K562 (cell line): ENCODE data around the gene ZBTB32. TPM values are rescaled to one million over a fixed set of nuclear protein-coding genes. Genes with fewer than 3 reads are reported as not detected.
A peak's percentile ranks its signal among the peaks of the same experiment; 100 is the strongest.

Experiments used
- ATAC-seq: fragments of 200-7000 bp; cut with Tn5 transposase; 3 replicates; pipeline ENCODE4 v1.9.1; 2020; ENCODE audit warnings: moderate library complexity
- BruUV-seq: library from RNA; stranded (reverse); fragments of 400-500 nt; replicated peaks from 2 replicates; lab custom pipeline; 2021; lab: Mats Ljungman, UMichigan
- CTCF ChIA-PET: fragments of 300-600 bp; formaldehyde crosslinking; extraction: SDS; loops from one replicate; lab custom pipeline; 2021; ENCODE audit warnings: low intra/inter-chr PET ratio; lab: Yijun Ruan, JAX
- POLR2A ChIA-PET: fragments of 300-600, 350-650 bp; sonication (Branson Sonifier 250); formaldehyde crosslinking; extraction: SDS; loops from one replicate; lab custom pipeline; 2021; ENCODE audit warnings: antibody characterized with exemption, inconsistent platforms; lab: Yijun Ruan, JAX
- DNase-seq, 4 experiments: peaks; one replicate each; pipeline versions ENCODE4 v3.0.0 to v3.0.0-alpha.2; 2011 to 2018; ENCODE audit warnings: low spot score in 3 of 4, mixed read lengths in 3 of 4; ENCODE audit errors: extremely low read depth in 1 of 4
- FAIRE-seq: peaks from 2 replicates; lab custom pipeline; 2011; peaks lifted over from hg19 to GRCh38; lab: Jason Lieb, UNC
- H2AFZ ChIP-seq: 2 replicates; pipeline ENCODE4 v1.6.0; 2011; ENCODE audit warnings: low read depth, low read length, control low read depth, inconsistent platforms
- H3K27ac ChIP-seq: fragments of 200-600 bp; 3 replicates; pipeline ENCODE4 v1.8.0; 2011; ENCODE audit warnings: low read depth, mild to moderate bottlenecking, control low read depth, inconsistent platforms, low read length, moderate library complexity, mixed read lengths; ENCODE audit errors: extremely low read depth
- H3K27me3 ChIP-seq, 2 experiments: fragments of 300-600 bp in 1 of 2; 2 replicates in 1 of 2; 3 replicates in 1 of 2; pipeline versions ENCODE4 v1.6.0 to v1.8.0; 2011; ENCODE audit warnings: inconsistent platforms in 2 of 2, low read length in 2 of 2, mild to moderate bottlenecking in 1 of 2, mixed read lengths in 1 of 2, moderate library complexity in 1 of 2; ENCODE audit not compliant: control insufficient read depth in 2 of 2, insufficient read depth in 2 of 2
- H3K36me3 ChIP-seq: fragments of 300-600 bp; 3 replicates; pipeline ENCODE4 v1.8.0; 2011; ENCODE audit warnings: mild to moderate bottlenecking, low read length, inconsistent platforms; ENCODE audit not compliant: control insufficient read depth, insufficient read depth
- H3K4me1 ChIP-seq, 2 experiments: fragments of 200-600 bp in 1 of 2; replicated peaks in 1 of 2; 2 replicates in 1 of 2; 3 replicates in 1 of 2; pipeline versions ENCODE4 v1.5.1 to v1.8.0; 2011; ENCODE audit warnings: inconsistent platforms in 2 of 2, low read length in 2 of 2, mild to moderate bottlenecking in 1 of 2, mixed read lengths in 1 of 2, moderate library complexity in 1 of 2; ENCODE audit not compliant: control insufficient read depth in 2 of 2, insufficient read depth in 2 of 2
- H3K4me2 ChIP-seq: 2 replicates; pipeline ENCODE4 v1.6.1; 2011; ENCODE audit warnings: low read length, control low read depth, inconsistent platforms, mixed read lengths; ENCODE audit not compliant: insufficient read depth
- H3K4me3 ChIP-seq: fragments of 200-600 bp; sonication (generic), shearing (Covaris generic); 2 replicates; pipeline ENCODE4 v1.5.1; 2016; ENCODE audit warnings: control low read depth, inconsistent platforms
- H3K79me2 ChIP-seq: fragments of 200-600 bp; 3 replicates; pipeline ENCODE4 v1.8.0; 2011; ENCODE audit warnings: low read length, inconsistent platforms; ENCODE audit not compliant: control insufficient read depth, insufficient read depth
- H3K9ac ChIP-seq, 2 experiments: 2 replicates each; pipeline versions ENCODE4 v1.6.0 to v1.6.1; 2011; ENCODE audit warnings: low read depth in 2 of 2, low read length in 2 of 2, control low read depth in 1 of 2, inconsistent platforms in 1 of 2, mild to moderate bottlenecking in 1 of 2, mixed read lengths in 1 of 2; ENCODE audit not compliant: insufficient read depth in 1 of 2
- H3K9me1 ChIP-seq: one replicate; pipeline ENCODE4 v1.6.0; 2011; ENCODE audit warnings: inconsistent platforms, mild to moderate bottlenecking, low read length, moderate library complexity; ENCODE audit not compliant: control insufficient read depth, insufficient read depth
- H3K9me3 ChIP-seq: replicated peaks from 2 replicates; pipeline ENCODE4 v1.5.1; 2011; ENCODE audit warnings: low read depth, low read length, inconsistent platforms; ENCODE audit not compliant: control insufficient read depth, insufficient read depth
- H4K20me1 ChIP-seq: replicated peaks from 2 replicates; pipeline ENCODE4 v1.6.1; 2011; ENCODE audit warnings: low read length, inconsistent platforms, mixed read lengths; ENCODE audit not compliant: control insufficient read depth, insufficient read depth
- CHD1 ChIP-seq: fragments of 200-600 bp; sonication (generic); IDR thresholded peaks from one replicate; pipeline ENCODE4 v1.6.1; 2012; ENCODE audit warnings: mild to moderate bottlenecking, moderate library complexity, low read length, inconsistent platforms
- CREB1 ChIP-seq, 2 experiments: sonication (generic) in 1 of 2; formaldehyde crosslinking in 1 of 2; IDR thresholded peaks; 2 replicates each; pipeline versions ENCODE4 v1.6.1 to v1.8.0; 2012 to 2022; ENCODE audit warnings: inconsistent platforms in 1 of 2, mild to moderate bottlenecking in 1 of 2, missing genetic modification reagents in 1 of 2, moderate library complexity in 1 of 2
- HDAC1 ChIP-seq, 2 experiments: fragments of 450-650 bp; IDR thresholded peaks; 2 replicates each; pipeline ENCODE4 v1.6.1; 2016 to 2017; ENCODE audit warnings: inconsistent platforms in 1 of 2, mild to moderate bottlenecking in 1 of 2, moderate library complexity in 1 of 2
- HMBOX1 ChIP-seq: sonication (generic); IDR thresholded peaks from 2 replicates; pipeline ENCODE4 v1.6.1; 2016
- L3MBTL2 ChIP-seq: fragments of 450-650 bp; IDR thresholded peaks from 2 replicates; pipeline ENCODE4 v1.6.1; 2016; ENCODE audit warnings: mild to moderate bottlenecking, moderate library complexity
- MECOM ChIP-seq: fragments of 250-450 bp; sonication (Bioruptor Pico); IDR thresholded peaks from 2 replicates; pipeline ENCODE4 v1.8.0; 2022; ENCODE audit warnings: inconsistent platforms
- MTA2 ChIP-seq: fragments of 450-650 bp; IDR thresholded peaks from 2 replicates; pipeline ENCODE4 v1.6.1; 2016; ENCODE audit warnings: low read depth
- POLR2G ChIP-seq: fragments of 200-400 bp; formaldehyde crosslinking; IDR thresholded peaks from 2 replicates; pipeline ENCODE4 v1.6.1; 2017; ENCODE audit warnings: low read depth, mild to moderate bottlenecking, antibody characterized with exemption, low read length, moderate library complexity
- RAD51 ChIP-seq: fragments of 450-650 bp; IDR thresholded peaks from 2 replicates; pipeline ENCODE4 v1.7.1; 2016; ENCODE audit warnings: low read depth, mild to moderate bottlenecking, borderline replicate concordance
- RBFOX2 ChIP-seq: fragments of 200-400 bp; formaldehyde crosslinking; IDR thresholded peaks from 2 replicates; pipeline ENCODE4 v1.6.1; 2017; ENCODE audit warnings: low read depth, mild to moderate bottlenecking, low read length, moderate library complexity
- RREB1 ChIP-seq: fragments of 250-450 bp; sonication (Bioruptor Pico); IDR thresholded peaks from 2 replicates; pipeline ENCODE4 v1.4.0; 2020
- TAF1 ChIP-seq: IDR thresholded peaks from 2 replicates; pipeline ENCODE4 v1.6.1; 2011; ENCODE audit warnings: mild to moderate bottlenecking, low read length, moderate library complexity; ENCODE audit not compliant: insufficient read depth, control insufficient read depth, severe bottlenecking; ENCODE audit errors: extremely low read depth
- TRIM24 ChIP-seq, 2 experiments: fragments of 450-650 bp; IDR thresholded peaks; 2 replicates each; pipeline ENCODE4 v1.6.1; 2016
- ZEB2 ChIP-seq: fragments of 450-650 bp; IDR thresholded peaks from 2 replicates; pipeline ENCODE4 v1.6.1; 2016
- ZNF217 ChIP-seq: sonication (generic); formaldehyde crosslinking; IDR thresholded peaks from 2 replicates; pipeline ENCODE4 v1.8.0; 2022; ENCODE audit warnings: mild to moderate bottlenecking, missing genetic modification reagents
- ZNF347 ChIP-seq: fragments of 450-650 bp; formaldehyde crosslinking; IDR thresholded peaks from 2 replicates; pipeline ENCODE4 v1.4.0; 2020; ENCODE audit warnings: low read depth, mild to moderate bottlenecking, moderate library complexity
- WGBS: fragments of 100-300 bp; shearing (Covaris generic); methylation state at CpG from one replicate; pipeline ENCODE4 v1.1.6; 2016; ENCODE audit warnings: low coverage, mixed read lengths; ENCODE audit not compliant: insufficient coverage; ENCODE audit errors: missing lambda C conversion rate; 5-methylcytosine and 5-hydroxymethylcytosine counted together
- in situ Hi-C: fragments of 300-500 bp; cut with MboI; formaldehyde crosslinking; loops from 4 replicates; pipeline ENCODE4 v1.15.0; 2018; ENCODE audit warnings: inconsistent platforms, mixed read lengths
- intact Hi-C: fragments of 100-400 bp; cut with micrococcal nuclease; formaldehyde crosslinking; loops from 2 replicates; pipeline ENCODE4 v1.14.2; 2022
- polyA plus RNA-seq, 8 experiments: library from polyadenylated mRNA; depleted of rRNA in 4 of 8; stranded (reverse) in 5 of 8; unstranded in 3 of 8; fragments of >200 nt; fragmentation: Nextera tagmentation in 2 of 8; fragmentation: Illumina TruSeq in 1 of 8; extraction: Ambion mirVana in 2 of 8; extraction: Trizol in 1 of 8; gene quantifications; 2 replicates each; pipeline versions ENCODE4 v1.2.1 to v1.2.3, GENCODE V29; 2011 to 2014; ENCODE audit warnings: inconsistent platforms in 1 of 8, missing spikeins in 1 of 8
- total RNA-seq, 7 experiments: library from RNA; depleted of rRNA in 6 of 7; stranded (reverse); fragments of >200 nt in 6 of 7; fragmentation: Illumina TruSeq in 2 of 7; extraction: Trizol in 2 of 7; gene quantifications; 2 replicates each; pipeline versions ENCODE4 v1.2.1 to v1.2.3, GENCODE V29; 2011 to 2021; ENCODE audit warnings: low replicate concordance in 1 of 7

ZBTB32 gene
- total and polyA plus RNA-seq, 9 of the 15 experiments (the other 6 are each of a cell fraction or from before 2014, with no cell fraction given), result 0.20 TPM; not detected in 8

- WGBS, result 2% methylated on average over 9 of the region's 109 CpGs
- TF ChIP-seq L3MBTL2 (no peak), ZEB2 (no peak), HMBOX1 (no peak), MECOM (CRISPR knock-in tag) (no peak), CHD1 (no peak), TRIM24 (IDR thresholded peaks at IDR 0.05) (no peak), RBFOX2 (peak; percentile 67), CREB1 (IDR thresholded peaks at IDR 0.05) (peak; percentile 90), CREB1 (CRISPR knock-in tag; IDR thresholded peaks at IDR 0.05) (peak; percentile 79), TAF1 (peak; percentile 51), HDAC1 (IDR thresholded peaks at IDR 0.05) (no peak), ZNF217 (CRISPR knock-in tag) (no peak), ZNF347 (CRISPR knock-in tag) (no peak), POLR2G (peak; percentile 50), RREB1 (CRISPR knock-in tag) (no peak), RAD51 (no peak), MTA2 (no peak)
These were observed 13.4 kb downstream of the ZBTB32 start, which contains the start of gene KMT2B for GRCh38 chr19:35717665-35718344. Gene KMT2B (plus strand): TSS chr19:35718003. CDS start chr19:35718019, 16 bp downstream.

More at GRCh38 chr19:35717665-35718344, 13.4 kb downstream of the ZBTB32 start, which contains the start of gene KMT2B:
- Histone ChIP-seq H3K79me2 (peaks cover 33% of the 10 kb centered on the region), H2AFZ (peak within 1 kb of the TSS; percentile 94), H3K4me3 (peak within 1 kb of the TSS; percentile 96), H3K9me1 (no peaks in the 10 kb centered on the region), H3K27ac (peak within 1 kb of the TSS; percentile 81), H3K9me3 (no peaks in the 10 kb centered on the region), H3K4me2 (peak within 1 kb of the TSS; percentile 90), H4K20me1 (0 out of 2 replicates have a peak, but pooled peaks cover 11% of the 10 kb centered on the region), H3K27me3 (peaks cover 0 to 17% of the 10 kb centered on the region in 2 experiments; a peak in 3 of 5 replicates), H3K4me1 (peaks cover 14 to 64% of the 10 kb centered on the region in 2 experiments), H3K36me3 (peaks cover 33% of the 10 kb centered on the region; the same call in 2 of the 3 replicates), H3K9ac (peak within 1 kb of the TSS; percentile 85 to 98)
- BruUV-seq, result no TSS peak
- intact Hi-C loops (loop anchor here (1.0 to 2.0 kb wide), 4 partner anchors 25 to 213 kb away; no protein-coding TSS in a partner anchor), in situ Hi-C loops (no loop called here)
- ChIA-PET POLR2A (interaction anchor here (1.0 to 1.9 kb wide), 4 partner anchors 11 to 105 kb away, joined by 3 to 12 read pairs (median 5); partner anchors contain the start of gene HAUS5), CTCF (interaction anchor here (0.9 to 3.0 kb wide), 5 partner anchors 24 to 448 kb away, joined by 3 to 76 read pairs (median 7); no protein-coding TSS in a partner anchor)
- FAIRE-seq (no peak), DNase-seq (peak; percentile 93 to 97 (median 96)), ATAC-seq (peak; percentile 79)
